Measurements from ENCODE around the gene CDH4.
A peak's percentile ranks its signal among the peaks of the same experiment; 100 is the strongest.

CDH4 gene

GRCh38 chr20:61361501-61361900 is 109.4 kb downstream of the CDH4 start:
- H3K79me2 ChIP-seq (ENCODE audit: control insufficient read depth, insufficient read depth, low read length): no peaks in the 10 kb centered on the region
- H3K9ac ChIP-seq (ENCODE audit: low read length): no peak overlapping the region
- no peak for DNase-seq
- H2BK15ac ChIP-seq (replicated peaks; ENCODE audit: low read depth): no peak overlapping the region
- no peaks in the 10 kb centered on the region for H3K79me1 ChIP-seq (ENCODE audit: low read length)
- no peak overlapping the region for H2BK120ac ChIP-seq (ENCODE audit: low read depth, low read length)
- no peak overlapping the region for H4K5ac ChIP-seq (ENCODE audit: low read length)
- no peak overlapping the region for H3K4me2 ChIP-seq (ENCODE audit: low read length)
- H3K18ac ChIP-seq (ENCODE audit: low read length): no peak overlapping the region
- H3K27me3 ChIP-seq (ENCODE audit: insufficient read depth, low read length, poor library complexity): no peaks in the 10 kb centered on the region
- no peaks in the 10 kb centered on the region for H3K4me1 ChIP-seq (ENCODE audit: control insufficient read depth, low read depth, low read length)
- no peak overlapping the region for H3K23ac ChIP-seq (ENCODE audit: low read length)
- H4K8ac ChIP-seq (ENCODE audit: low read depth, low read length): no peak overlapping the region
- no peak overlapping the region for H3K27ac ChIP-seq (ENCODE audit: low read depth, low read length)
- H2AK5ac ChIP-seq (ENCODE audit: low read length): no peak overlapping the region
- WGBS (ENCODE audit: extremely low coverage, insufficient coverage, low lambda C conversion rate): no CpG with 5 or more reads among the region's 14 CpGs
- no peak overlapping the region for H3K4me3 ChIP-seq (ENCODE audit: low read length)
- no peak overlapping the region for H2BK5ac ChIP-seq (ENCODE audit: low read length)
- H3K36me3 ChIP-seq (ENCODE audit: control insufficient read depth, insufficient read depth, low read length): no peaks in the 10 kb centered on the region
- H3K56ac ChIP-seq (ENCODE audit: low read length): no peak overlapping the region
- no peak overlapping the region for H3K4ac ChIP-seq (ENCODE audit: low read depth, low read length)

- H3K79me1 ChIP-seq (ENCODE audit: low read length): no peaks in the 10 kb centered on the region
- H4K8ac ChIP-seq (ENCODE audit: low read depth, low read length): no peak overlapping the region
- no peak overlapping the region for H4K5ac ChIP-seq (ENCODE audit: low read length)
- H3K27me3 ChIP-seq (ENCODE audit: insufficient read depth, low read length, poor library complexity): no peaks in the 10 kb centered on the region
- H3K4me3 ChIP-seq (ENCODE audit: low read length): no peak overlapping the region
- no peak overlapping the region for H3K4ac ChIP-seq (ENCODE audit: low read depth, low read length)
- WGBS (ENCODE audit: extremely low coverage, insufficient coverage, low lambda C conversion rate): no CpG with 5 or more reads among the region's 5 CpGs
- no peak for DNase-seq
- no peak overlapping the region for H2AK5ac ChIP-seq (ENCODE audit: low read length)
- H3K18ac ChIP-seq (ENCODE audit: low read length): no peak overlapping the region
- H3K56ac ChIP-seq (ENCODE audit: low read length): no peak overlapping the region
- no peak overlapping the region for H3K27ac ChIP-seq (ENCODE audit: low read depth, low read length)
- H3K9ac ChIP-seq (ENCODE audit: low read length): no peak overlapping the region
- no peak overlapping the region for H2BK15ac ChIP-seq (replicated peaks; ENCODE audit: low read depth)
- H3K79me2 ChIP-seq (ENCODE audit: control insufficient read depth, insufficient read depth, low read length): no peaks in the 10 kb centered on the region
- no peak overlapping the region for H3K4me2 ChIP-seq (ENCODE audit: low read length)
- no peak overlapping the region for H2BK5ac ChIP-seq (ENCODE audit: low read length)
- H3K23ac ChIP-seq (ENCODE audit: low read length): no peak overlapping the region
- H2BK120ac ChIP-seq (ENCODE audit: low read depth, low read length): no peak overlapping the region
- no peaks in the 10 kb centered on the region for H3K4me1 ChIP-seq (ENCODE audit: control insufficient read depth, low read depth, low read length)
- H3K36me3 ChIP-seq (ENCODE audit: control insufficient read depth, insufficient read depth, low read length): no peaks in the 10 kb centered on the region
Observed at GRCh38 chr20:61364147-61364546, 112.1 kb downstream of the CDH4 start.

GRCh38 chr20:61366914-61367313 is 114.9 kb downstream of the CDH4 start:
- Histone ChIP-seq H3K79me2 (ENCODE audit: control insufficient read depth, insufficient read depth, low read length) (no peaks in the 10 kb centered on the region), H3K27ac (ENCODE audit: low read depth, low read length) (no peak overlapping the region), H2BK5ac (ENCODE audit: low read length) (no peak overlapping the region), H3K36me3 (ENCODE audit: control insufficient read depth, insufficient read depth, low read length) (no peaks in the 10 kb centered on the region), H3K4me1 (ENCODE audit: control insufficient read depth, low read depth, low read length) (peaks cover 2% of the 10 kb centered on the region), H3K4me3 (ENCODE audit: low read length) (no peak overlapping the region), H3K4ac (ENCODE audit: low read depth, low read length) (no peak overlapping the region), H3K4me2 (ENCODE audit: low read length) (no peak overlapping the region), H4K8ac (ENCODE audit: low read depth, low read length) (no peak overlapping the region), H2BK15ac (replicated peaks; ENCODE audit: low read depth) (no peak overlapping the region), H3K56ac (ENCODE audit: low read length) (no peak overlapping the region), H3K18ac (ENCODE audit: low read length) (no peak overlapping the region), H3K9ac (ENCODE audit: low read length) (no peak overlapping the region), H2AK5ac (ENCODE audit: low read length) (no peak overlapping the region), H3K27me3 (ENCODE audit: insufficient read depth, low read length, poor library complexity) (no peaks in the 10 kb centered on the region), H4K5ac (ENCODE audit: low read length) (no peak overlapping the region), H2BK120ac (ENCODE audit: low read depth, low read length) (no peak overlapping the region), H3K23ac (ENCODE audit: low read length) (no peak overlapping the region), H3K79me1 (ENCODE audit: low read length) (no peaks in the 10 kb centered on the region)
- no CpG with 5 or more reads among the region's 11 CpGs for WGBS (ENCODE audit: extremely low coverage, insufficient coverage, low lambda C conversion rate)
- no peak for DNase-seq

- Histone ChIP-seq H3K56ac (ENCODE audit: low read length) (peak overlapping the region; percentile 25), H4K8ac (ENCODE audit: low read depth, low read length) (no peak overlapping the region), H3K79me1 (ENCODE audit: low read length) (no peaks in the 10 kb centered on the region), H2BK5ac (ENCODE audit: low read length) (no peak overlapping the region), H3K18ac (ENCODE audit: low read length) (no peak overlapping the region), H3K4me2 (ENCODE audit: low read length) (no peak overlapping the region), H3K23ac (ENCODE audit: low read length) (peak overlapping the region; percentile 24), H3K4me3 (ENCODE audit: low read length) (no peak overlapping the region), H3K4me1 (ENCODE audit: control insufficient read depth, low read depth, low read length) (peaks cover 2% of the 10 kb centered on the region), H3K4ac (ENCODE audit: low read depth, low read length) (no peak overlapping the region), H3K9ac (ENCODE audit: low read length) (no peak overlapping the region), H3K27ac (ENCODE audit: low read depth, low read length) (no peak overlapping the region), H4K5ac (ENCODE audit: low read length) (no peak overlapping the region), H2BK120ac (ENCODE audit: low read depth, low read length) (no peak overlapping the region), H3K79me2 (ENCODE audit: control insufficient read depth, insufficient read depth, low read length) (no peaks in the 10 kb centered on the region), H2AK5ac (ENCODE audit: low read length) (no peak overlapping the region), H3K36me3 (ENCODE audit: control insufficient read depth, insufficient read depth, low read length) (no peaks in the 10 kb centered on the region), H3K27me3 (ENCODE audit: insufficient read depth, low read length, poor library complexity) (no peaks in the 10 kb centered on the region), H2BK15ac (replicated peaks; ENCODE audit: low read depth) (no peak overlapping the region)
- no peak for DNase-seq
- no CpG with 5 or more reads among the region's 13 CpGs for WGBS (ENCODE audit: extremely low coverage, insufficient coverage, low lambda C conversion rate)
Observed at GRCh38 chr20:61369731-61370520, 117.9 kb downstream of the CDH4 start.

- Histone ChIP-seq H3K18ac (ENCODE audit: low read length) (no peak overlapping the region), H2BK15ac (replicated peaks; ENCODE audit: low read depth) (no peak overlapping the region), H3K56ac (ENCODE audit: low read length) (no peak overlapping the region), H3K4me1 (ENCODE audit: control insufficient read depth, low read depth, low read length) (peaks cover 2% of the 10 kb centered on the region), H3K23ac (ENCODE audit: low read length) (no peak overlapping the region), H2BK120ac (ENCODE audit: low read depth, low read length) (no peak overlapping the region), H3K27me3 (ENCODE audit: insufficient read depth, low read length, poor library complexity) (no peaks in the 10 kb centered on the region), H3K79me1 (ENCODE audit: low read length) (peaks cover 1% of the 10 kb centered on the region), H3K4me3 (ENCODE audit: low read length) (no peak overlapping the region), H4K5ac (ENCODE audit: low read length) (no peak overlapping the region), H3K9ac (ENCODE audit: low read length) (no peak overlapping the region), H3K27ac (ENCODE audit: low read depth, low read length) (no peak overlapping the region), H3K4me2 (ENCODE audit: low read length) (no peak overlapping the region), H3K4ac (ENCODE audit: low read depth, low read length) (no peak overlapping the region), H3K79me2 (ENCODE audit: control insufficient read depth, insufficient read depth, low read length) (no peaks in the 10 kb centered on the region), H3K36me3 (ENCODE audit: control insufficient read depth, insufficient read depth, low read length) (no peaks in the 10 kb centered on the region), H4K8ac (ENCODE audit: low read depth, low read length) (no peak overlapping the region), H2BK5ac (ENCODE audit: low read length) (no peak overlapping the region), H2AK5ac (ENCODE audit: low read length) (no peak overlapping the region)
- no CpG with 5 or more reads among the region's 20 CpGs for WGBS (ENCODE audit: extremely low coverage, insufficient coverage, low lambda C conversion rate)
- DNase-seq: no peak
Observed at GRCh38 chr20:61370841-61371303, 118.8 kb downstream of the CDH4 start.

Data from mesendoderm (in vitro differentiated cells).